ENCODE data around the gene DGKE. TPM values are rescaled to one million over a fixed set of nuclear protein-coding genes. Genes with fewer than 3 reads are reported as not detected.

The DGKE gene
- total RNA-seq, 1 experiment from 2014 or later: 2.0 TPM

DNA sequence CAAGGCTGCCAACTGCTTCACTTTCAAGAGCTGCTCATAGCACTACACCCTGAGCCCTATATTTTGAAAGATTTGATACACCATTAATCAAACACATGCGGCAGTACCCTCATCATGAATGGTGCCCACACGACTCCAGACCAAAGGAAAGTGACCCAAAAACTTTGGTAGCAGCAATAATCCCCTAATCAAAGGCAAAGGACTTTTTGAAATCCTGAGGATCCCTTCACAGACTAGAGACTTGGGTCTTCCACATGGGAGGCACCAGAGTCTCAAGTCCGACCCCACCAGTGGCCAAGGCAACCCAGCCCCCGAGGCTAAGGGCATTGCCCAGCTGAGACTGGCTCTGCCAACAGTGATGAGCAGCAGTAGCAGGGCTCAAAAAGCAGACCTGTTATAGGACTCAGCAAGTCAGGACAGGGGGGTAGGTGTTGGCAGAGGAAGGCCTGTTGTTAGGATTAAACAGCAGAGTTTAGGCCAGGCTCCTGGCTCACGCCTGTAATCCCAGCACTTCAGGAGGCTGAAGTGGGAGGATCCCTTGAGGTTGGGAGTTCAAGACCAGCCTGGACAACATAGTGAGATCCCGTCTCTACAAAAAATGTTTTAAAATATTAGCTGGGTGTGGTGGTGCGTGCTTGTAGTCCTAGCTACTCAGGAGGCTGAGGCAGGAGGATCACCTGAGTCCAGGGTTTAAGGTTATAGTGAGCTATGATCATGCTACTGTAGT is 76.7 kb downstream of the DGKE start:
- Histone ChIP-seq H3K4me3 (no peak overlapping the region), H3K27me3 (replicated peaks) (no peaks in the 10 kb centered on the region), H3K36me3 (peaks cover 33% of the 10 kb centered on the region), H3K4me1 (replicated peaks) (peaks cover 26% of the 10 kb centered on the region), H3K9me3 (replicated peaks) (no peaks in the 10 kb centered on the region), H3K27ac (no peak overlapping the region)
- no peak for DNase-seq (ENCODE audit: low read depth in 1 of 2, low spot score in 2 of 2)

GRCh38 chr17:56912105-56912999 is 78.4 kb downstream of the DGKE start:
- no peak overlapping the region for H3K27ac ChIP-seq
- H3K36me3 ChIP-seq: peaks cover 18% of the 10 kb centered on the region
- no peaks in the 10 kb centered on the region for H3K9me3 ChIP-seq (replicated peaks)
- DNase-seq (ENCODE audit: low read depth in 1 of 2, low spot score in 2 of 2): peak in 1 of 2 experiments; percentile 38
- H3K4me3 ChIP-seq: peak overlapping the region; percentile 80
- no peaks in the 10 kb centered on the region for H3K27me3 ChIP-seq (replicated peaks)
- peaks cover 39% of the 10 kb centered on the region for H3K4me1 ChIP-seq (replicated peaks)

DNA sequence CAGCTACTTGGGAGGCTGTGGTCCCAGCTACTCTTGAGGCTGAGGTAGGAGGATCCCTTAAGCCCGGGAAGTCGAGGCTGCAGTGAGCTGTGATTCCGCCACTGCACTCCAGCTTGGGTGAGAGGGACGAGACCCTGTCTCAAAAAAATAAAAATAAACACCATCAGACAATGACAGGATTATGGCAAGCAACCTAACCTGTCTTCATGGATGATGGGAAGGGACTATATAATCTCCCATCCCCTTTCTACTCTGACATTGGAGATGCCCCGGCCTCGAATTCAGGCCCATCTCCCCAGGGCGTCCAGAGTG is 79.0 kb downstream of the DGKE start:
- H3K27ac ChIP-seq: no peak overlapping the region
- 0 out of 2 replicates have a peak, but pooled peaks cover 4% of the 10 kb centered on the region for H3K9me3 ChIP-seq (replicated peaks)
- H3K4me3 ChIP-seq: peak overlapping the region; percentile 80
- no peak for DNase-seq (ENCODE audit: low read depth in 1 of 2, low spot score in 2 of 2)
- H3K27me3 ChIP-seq (replicated peaks): no peaks in the 10 kb centered on the region
- H3K4me1 ChIP-seq (replicated peaks): peaks cover 39% of the 10 kb centered on the region
- H3K36me3 ChIP-seq: peaks cover 11% of the 10 kb centered on the region

DNA sequence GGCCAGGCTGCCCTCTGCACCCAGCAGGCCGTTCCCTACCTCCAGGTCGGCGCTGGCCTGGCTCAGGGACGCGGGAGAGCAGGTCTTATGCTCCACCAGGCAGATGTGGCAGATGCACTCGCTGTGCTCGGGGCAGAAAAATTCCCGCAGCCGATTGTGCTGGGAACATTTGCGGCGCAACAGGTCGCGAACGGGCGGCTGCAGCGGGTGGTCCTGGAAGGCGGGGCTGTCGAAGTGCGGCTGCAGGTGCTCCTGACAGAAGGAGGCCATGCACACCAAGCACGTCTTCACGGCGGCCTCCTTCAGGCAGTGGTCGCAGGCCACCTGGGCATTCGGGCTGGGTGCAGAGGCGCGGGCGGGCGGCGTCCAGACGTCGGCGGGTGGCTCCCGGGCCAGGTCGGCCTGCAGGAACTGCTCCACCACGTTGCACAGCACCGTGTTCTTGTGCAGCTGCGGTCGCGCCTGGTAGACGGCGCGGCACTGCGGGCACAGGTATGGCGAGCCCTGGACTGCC is 79.5 kb downstream of the DGKE start:
- Histone ChIP-seq H3K27me3 (replicated peaks) (no peaks in the 10 kb centered on the region), H3K27ac (peak overlapping the region; percentile 86), H3K9me3 (replicated peaks) (0 out of 2 replicates have a peak, but pooled peaks cover 4% of the 10 kb centered on the region), H3K4me1 (replicated peaks) (peaks cover 39% of the 10 kb centered on the region), H3K36me3 (peaks cover 7% of the 10 kb centered on the region), H3K4me3 (peak overlapping the region; percentile 80)
- no peak for DNase-seq (ENCODE audit: low read depth in 1 of 2, low spot score in 2 of 2)

GRCh38 chr17:56913867-56914580 is 80.1 kb downstream of the DGKE start, which contains the start of gene TRIM25:
TRIM25 (minus strand) TSS chr17:56914049; CDS start chr17:56913988, 61 bp downstream.
- peak within 1 kb of the TSS; percentile 86 for H3K27ac ChIP-seq
- H3K4me3 ChIP-seq: peak within 1 kb of the TSS; percentile 80
- DNase-seq (ENCODE audit: low read depth in 1 of 2, low spot score in 2 of 2): peak; percentile 94
- peaks cover 4% of the 10 kb centered on the region for H3K36me3 ChIP-seq
- H3K9me3 ChIP-seq (replicated peaks): 0 out of 2 replicates have a peak, but pooled peaks cover 4% of the 10 kb centered on the region
- no peaks in the 10 kb centered on the region for H3K27me3 ChIP-seq (replicated peaks)
- H3K4me1 ChIP-seq (replicated peaks): peaks cover 39% of the 10 kb centered on the region

GRCh38 chr17:56914581-56915273 is 80.8 kb downstream of the DGKE start:
- peak overlapping the region; percentile 80 for H3K4me3 ChIP-seq
- peaks cover 4% of the 10 kb centered on the region for H3K36me3 ChIP-seq
- DNase-seq (ENCODE audit: low read depth in 1 of 2, low spot score in 2 of 2): peak in 1 of 2 experiments; percentile 31
- peak overlapping the region; percentile 86 for H3K27ac ChIP-seq
- H3K4me1 ChIP-seq (replicated peaks): peaks cover 39% of the 10 kb centered on the region
- 0 out of 2 replicates have a peak, but pooled peaks cover 4% of the 10 kb centered on the region for H3K9me3 ChIP-seq (replicated peaks)
- no peaks in the 10 kb centered on the region for H3K27me3 ChIP-seq (replicated peaks)

DNA sequence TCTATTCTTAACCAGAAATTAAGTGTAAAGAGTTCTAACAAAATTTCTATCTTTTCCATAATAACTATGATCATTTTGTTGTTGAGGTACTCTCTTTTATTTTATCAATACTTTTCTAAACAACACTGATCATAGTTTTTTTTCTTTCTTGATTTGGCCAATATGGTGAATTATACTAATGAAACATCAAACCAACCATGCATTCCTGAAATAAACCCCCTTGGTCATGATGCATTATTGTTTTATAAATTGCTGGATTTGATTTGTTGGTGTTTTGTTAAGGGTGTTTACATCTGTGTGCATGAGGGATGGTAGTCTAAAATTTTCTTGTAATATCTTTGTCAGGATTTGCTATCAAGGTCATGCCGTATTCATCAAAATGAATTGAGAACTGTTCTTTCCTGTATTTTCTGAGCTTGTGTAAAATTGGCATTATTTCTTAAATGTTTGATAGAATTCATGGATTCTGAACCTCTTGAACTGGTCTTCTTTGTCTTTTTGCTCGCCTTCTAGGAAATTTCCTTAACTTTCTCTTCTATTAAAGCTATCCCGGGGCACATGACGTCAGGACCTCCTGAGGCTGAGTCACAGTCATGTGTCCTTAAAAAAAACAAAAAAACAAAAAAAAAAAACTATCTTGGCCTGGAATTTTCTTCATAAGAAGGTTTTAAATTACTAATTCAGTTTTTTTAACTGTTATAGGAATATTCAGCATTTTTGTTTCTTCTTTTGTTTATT is 83.8 kb downstream of the DGKE start:
- no peak overlapping the region for H3K4me3 ChIP-seq
- H3K36me3 ChIP-seq: peaks cover 4% of the 10 kb centered on the region
- 0 out of 2 replicates have a peak, but pooled peaks cover 4% of the 10 kb centered on the region for H3K9me3 ChIP-seq (replicated peaks)
- H3K27ac ChIP-seq: 0 out of 2 replicates have a peak overlapping the region, but pooled peaks have one; percentile 86
- peak in 1 of 2 experiments; percentile 16 for DNase-seq (ENCODE audit: low read depth in 1 of 2, low spot score in 2 of 2)
- no peaks in the 10 kb centered on the region for H3K27me3 ChIP-seq (replicated peaks)
- H3K4me1 ChIP-seq (replicated peaks): peaks cover 31% of the 10 kb centered on the region

DNA sequence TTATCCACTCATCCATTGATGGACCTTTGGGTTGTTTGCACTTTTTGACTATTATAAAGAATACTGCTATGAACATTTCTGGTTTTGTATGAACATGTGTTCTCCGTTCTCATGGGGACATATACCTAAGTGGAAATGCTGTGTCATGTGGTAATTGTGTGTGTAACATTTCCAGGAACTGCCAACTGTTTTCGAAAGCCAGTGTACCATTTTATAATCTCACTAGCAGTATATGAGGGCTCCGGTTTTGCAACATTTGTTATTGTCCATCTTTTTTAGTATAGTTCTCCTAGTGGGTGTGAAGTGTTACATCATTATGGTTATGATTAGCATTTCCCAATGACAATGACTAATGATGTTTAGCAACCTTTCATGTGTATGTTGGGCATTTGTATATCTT is 85.0 kb downstream of the DGKE start:
- no peak overlapping the region for H3K4me3 ChIP-seq
- no peaks in the 10 kb centered on the region for H3K36me3 ChIP-seq
- H3K27me3 ChIP-seq (replicated peaks): no peaks in the 10 kb centered on the region
- peaks cover 22% of the 10 kb centered on the region for H3K4me1 ChIP-seq (replicated peaks)
- no peak overlapping the region for H3K27ac ChIP-seq
- H3K9me3 ChIP-seq (replicated peaks): 0 out of 2 replicates have a peak, but pooled peaks cover 5% of the 10 kb centered on the region
- no peak for DNase-seq (ENCODE audit: low read depth in 1 of 2, low spot score in 2 of 2)

Other genes with a start within 250 kb of the DGKE start
- gene NOG, start 240.5 kb upstream of the DGKE start, total RNA-seq (2014; rRNA removed; shearing (Covaris generic)): 11.0 and 13.2 TPM in 2 replicates
- gene C17orf67, start 231 bp upstream of the DGKE start, total RNA-seq (2014; rRNA removed; shearing (Covaris generic)): 1.6 TPM in 1 of 2 replicates, not detected in the other
- 11.4 and 11.9 TPM in 2 replicates for gene TRIM25, start 79.9 kb downstream of the DGKE start, total RNA-seq (2014; rRNA removed; shearing (Covaris generic))
- gene COIL, start 126.9 kb downstream of the DGKE start, total RNA-seq (2014; rRNA removed; shearing (Covaris generic)): 28.2 and 33.8 TPM in 2 replicates
- 79.7 and 80.6 TPM in 2 replicates for gene SCPEP1, start 144.0 kb downstream of the DGKE start, total RNA-seq (2014; rRNA removed; shearing (Covaris generic))

Measured in SJSA1 (cell line).